Fibroblast of lung (primary cell): ENCODE results near the gene GPAM. TPM values are rescaled to one million over a fixed set of nuclear protein-coding genes. Genes with fewer than 3 reads are reported as not detected.

ENCODE experiments used
- DNase-seq, 2 donors: peaks; one replicate each; pipeline versions ENCODE4 v3.0.0 to v3.0.0-alpha.2; 2010; ENCODE audit warnings: low read depth in 2 of 2
- H2AFZ ChIP-seq: 2 replicates; pipeline ENCODE4 v1.5.1; 2012; ENCODE audit warnings: low read length, control low read depth, inconsistent platforms
- H3K27ac ChIP-seq: 2 replicates; pipeline ENCODE4 v1.5.1; 2011; ENCODE audit warnings: low read length, control low read depth; ENCODE audit not compliant: insufficient read depth
- H3K27me3 ChIP-seq: 2 replicates; pipeline ENCODE4 v1.5.1; 2011; ENCODE audit warnings: mild to moderate bottlenecking, low read length; ENCODE audit not compliant: control insufficient read depth, insufficient read depth
- H3K36me3 ChIP-seq: 2 replicates; pipeline ENCODE4 v1.5.1; 2011; ENCODE audit warnings: low read length; ENCODE audit not compliant: control insufficient read depth, insufficient read depth
- H3K4me1 ChIP-seq: 2 replicates; pipeline ENCODE4 v1.5.1; 2011; ENCODE audit warnings: low read length; ENCODE audit not compliant: control insufficient read depth, insufficient read depth; ENCODE audit errors: extremely low read depth
- H3K4me2 ChIP-seq: 2 replicates; pipeline ENCODE4 v1.5.1; 2011; ENCODE audit warnings: low read length, control low read depth; ENCODE audit not compliant: insufficient read depth; ENCODE audit errors: extremely low read depth
- H3K4me3 ChIP-seq, 4 experiments: fragments of 200-600 bp in 1 of 4; sonication (generic) in 1 of 4; replicated peaks in 1 of 4; 2 replicates each; pipeline ENCODE4 v1.5.1; 2011 to 2016; ENCODE audit warnings: low read length in 4 of 4, low read depth in 3 of 4, mild to moderate bottlenecking in 3 of 4, control low read depth in 2 of 4, inconsistent platforms in 1 of 4, mixed read lengths in 1 of 4; ENCODE audit not compliant: insufficient read depth in 1 of 4; ENCODE audit errors: control extremely low read depth in 1 of 4
- H3K79me2 ChIP-seq: 2 replicates; pipeline ENCODE4 v1.5.1; 2012; ENCODE audit warnings: mild to moderate bottlenecking, low read length, inconsistent platforms; ENCODE audit not compliant: control insufficient read depth, insufficient read depth
- H3K9ac ChIP-seq: 2 replicates; pipeline ENCODE4 v1.5.1; 2011; ENCODE audit warnings: mild to moderate bottlenecking, low read length, control low read depth; ENCODE audit not compliant: insufficient read depth
- H3K9me3 ChIP-seq: 2 replicates; pipeline ENCODE4 v1.5.1; 2012; ENCODE audit warnings: low read depth, low read length; ENCODE audit not compliant: control insufficient read depth, insufficient read depth
- H4K20me1 ChIP-seq: 2 replicates; pipeline ENCODE4 v1.5.1; 2011; ENCODE audit warnings: low read length; ENCODE audit not compliant: control insufficient read depth, insufficient read depth; ENCODE audit errors: extremely low read depth
- EZH2 ChIP-seq: IDR thresholded peaks from 2 replicates; pipeline ENCODE4 v1.5.1; 2012; ENCODE audit warnings: low read length, control low read depth, mild to moderate bottlenecking; ENCODE audit errors: missing control alignments
- polyA plus RNA-seq, 2 donors: library from polyadenylated mRNA; depleted of rRNA in 1 of 2; stranded (reverse) in 1 of 2; unstranded in 1 of 2; fragments of >200 nt; gene quantifications; 2 replicates each; pipeline ENCODE4 v1.2.1, GENCODE V29; 2011 to 2012; ENCODE audit warnings: missing spikeins in 1 of 2
- total RNA-seq: library from RNA; depleted of rRNA; stranded (reverse); fragments of >200 nt; gene quantifications from 2 replicates; pipeline ENCODE4 v1.2.1, GENCODE V29; 2014
- TF ChIP-seq, protein P1 (sequence below), 2 donors: IDR thresholded peaks in 1 of 2; conservative IDR thresholded peaks in 1 of 2; 1 replicate in 1 of 2; 2 replicates in 1 of 2; pipeline ENCODE4 v1.5.1; 2011 to 2012; ENCODE audit warnings: low read length in 2 of 2, control low read depth in 1 of 2, inconsistent platforms in 1 of 2, low read depth in 1 of 2, mild to moderate bottlenecking in 1 of 2

Gene GPAM
- total and polyA plus RNA-seq, 2 donors (not counting 1 experiment from before 2014, with no cell fraction given) = 10.1 to 17.0 TPM

DNA sequence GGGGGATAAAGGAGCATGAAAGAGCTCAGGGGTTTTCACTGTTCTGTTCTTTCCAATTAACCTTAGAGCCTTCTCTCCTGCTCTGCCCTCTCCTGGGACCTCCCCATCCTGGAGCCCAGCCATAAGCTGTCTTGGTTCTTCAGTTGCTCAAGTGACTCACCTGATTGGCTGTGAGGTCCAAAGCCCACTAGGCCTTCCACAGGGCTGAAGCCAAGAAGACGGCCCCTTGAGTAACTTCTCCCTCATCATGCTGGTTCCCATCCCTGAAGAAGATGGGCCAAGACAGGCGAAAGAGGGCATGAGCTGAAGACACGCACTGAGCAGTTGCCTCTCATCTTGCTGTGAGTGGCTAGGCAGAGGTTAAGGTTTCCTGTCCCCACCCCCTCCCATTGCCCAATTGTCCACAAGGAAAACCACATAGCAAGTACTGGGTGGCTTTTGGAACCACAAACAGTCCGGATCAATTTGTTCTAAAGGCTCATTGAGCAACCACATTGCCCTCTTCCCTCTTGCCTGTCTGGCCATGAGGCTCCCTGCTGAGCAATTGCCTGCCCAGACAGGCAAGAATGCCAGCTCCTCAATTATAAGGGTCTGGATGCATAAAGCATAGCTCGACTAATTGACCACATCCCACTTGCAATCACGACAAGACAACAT, 43.9 kb upstream of the GPAM start:
- H3K79me2 ChIP-seq = no peaks in the 10 kb centered on the region
- H3K4me3 ChIP-seq = no peak overlapping the region
- no peaks in the 10 kb centered on the region for H3K9me3 ChIP-seq
- peak; percentile 15 to 44 for DNase-seq
- no peak overlapping the region for H3K27ac ChIP-seq
- no peak overlapping the region for H3K9ac ChIP-seq
- peaks cover 2% of the 10 kb centered on the region for H3K4me1 ChIP-seq
- H4K20me1 ChIP-seq = no peaks in the 10 kb centered on the region
- TF ChIP-seq EZH2 = no peak
- TF ChIP-seq, protein P1, sequence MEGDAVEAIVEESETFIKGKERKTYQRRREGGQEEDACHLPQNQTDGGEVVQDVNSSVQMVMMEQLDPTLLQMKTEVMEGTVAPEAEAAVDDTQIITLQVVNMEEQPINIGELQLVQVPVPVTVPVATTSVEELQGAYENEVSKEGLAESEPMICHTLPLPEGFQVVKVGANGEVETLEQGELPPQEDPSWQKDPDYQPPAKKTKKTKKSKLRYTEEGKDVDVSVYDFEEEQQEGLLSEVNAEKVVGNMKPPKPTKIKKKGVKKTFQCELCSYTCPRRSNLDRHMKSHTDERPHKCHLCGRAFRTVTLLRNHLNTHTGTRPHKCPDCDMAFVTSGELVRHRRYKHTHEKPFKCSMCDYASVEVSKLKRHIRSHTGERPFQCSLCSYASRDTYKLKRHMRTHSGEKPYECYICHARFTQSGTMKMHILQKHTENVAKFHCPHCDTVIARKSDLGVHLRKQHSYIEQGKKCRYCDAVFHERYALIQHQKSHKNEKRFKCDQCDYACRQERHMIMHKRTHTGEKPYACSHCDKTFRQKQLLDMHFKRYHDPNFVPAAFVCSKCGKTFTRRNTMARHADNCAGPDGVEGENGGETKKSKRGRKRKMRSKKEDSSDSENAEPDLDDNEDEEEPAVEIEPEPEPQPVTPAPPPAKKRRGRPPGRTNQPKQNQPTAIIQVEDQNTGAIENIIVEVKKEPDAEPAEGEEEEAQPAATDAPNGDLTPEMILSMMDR (conservative IDR thresholded peaks at IDR 0.05 in 1 of 2, IDR thresholded peaks at IDR 0.05 in 1 of 2; ENCODE audit: low read depth in 1 of 2, low read length in 2 of 2) = no peak
- H3K36me3 ChIP-seq = no peaks in the 10 kb centered on the region
- H2AFZ ChIP-seq = no peak overlapping the region
- no peaks in the 10 kb centered on the region for H3K27me3 ChIP-seq
- H3K4me2 ChIP-seq = no peak overlapping the region

DNA sequence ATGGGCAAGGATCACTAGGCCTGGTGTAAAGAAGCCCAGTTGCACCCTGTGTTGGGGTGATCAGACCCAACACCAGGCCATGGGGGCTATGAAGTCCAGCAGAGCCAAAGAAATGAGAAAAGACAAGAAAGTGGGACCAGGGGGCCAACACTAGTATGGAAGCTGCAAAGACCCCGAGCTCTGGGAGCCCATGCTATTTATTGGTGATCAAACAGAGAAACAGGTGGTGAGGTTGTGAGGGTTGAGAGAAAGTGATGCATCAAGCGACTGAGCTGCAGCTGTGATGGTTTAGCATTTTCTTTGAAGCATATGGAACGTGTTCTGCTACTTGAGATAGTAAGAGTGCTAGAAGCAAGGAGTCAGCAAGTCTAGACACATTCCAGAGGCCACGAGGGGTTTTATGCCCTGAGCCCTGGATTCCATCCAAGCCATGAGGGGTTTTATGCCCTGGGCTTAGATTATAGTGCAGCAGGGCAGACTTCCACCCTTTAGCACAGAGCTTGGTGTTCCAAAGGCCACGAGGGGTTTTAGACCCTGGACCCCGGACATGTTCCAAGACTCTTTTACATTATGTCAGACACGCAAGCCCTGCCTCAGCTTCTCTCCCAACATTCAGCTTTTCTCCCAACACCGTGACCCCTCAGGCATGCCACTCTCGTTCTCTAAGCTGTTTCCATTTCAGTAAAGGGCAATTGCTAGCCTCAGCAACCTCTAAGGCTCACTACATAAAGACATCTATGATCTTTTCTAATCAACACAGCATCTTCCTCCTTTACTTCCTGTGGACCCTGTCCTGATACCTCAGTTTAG, 43.1 kb upstream of the GPAM start:
- Histone ChIP-seq H3K4me3 (no peak overlapping the region), H3K27ac (no peak overlapping the region), H3K9ac (no peak overlapping the region), H3K36me3 (no peaks in the 10 kb centered on the region), H3K79me2 (no peaks in the 10 kb centered on the region), H2AFZ (no peak overlapping the region), H4K20me1 (no peaks in the 10 kb centered on the region), H3K9me3 (no peaks in the 10 kb centered on the region), H3K27me3 (no peaks in the 10 kb centered on the region), H3K4me2 (no peak overlapping the region), H3K4me1 (peaks cover 2% of the 10 kb centered on the region)
- TF ChIP-seq EZH2 = no peak
- TF ChIP-seq, protein P1 (conservative IDR thresholded peaks at IDR 0.05 in 1 of 2, IDR thresholded peaks at IDR 0.05 in 1 of 2; ENCODE audit: low read depth in 1 of 2, low read length in 2 of 2) = no peak
- DNase-seq = no peak

DNA sequence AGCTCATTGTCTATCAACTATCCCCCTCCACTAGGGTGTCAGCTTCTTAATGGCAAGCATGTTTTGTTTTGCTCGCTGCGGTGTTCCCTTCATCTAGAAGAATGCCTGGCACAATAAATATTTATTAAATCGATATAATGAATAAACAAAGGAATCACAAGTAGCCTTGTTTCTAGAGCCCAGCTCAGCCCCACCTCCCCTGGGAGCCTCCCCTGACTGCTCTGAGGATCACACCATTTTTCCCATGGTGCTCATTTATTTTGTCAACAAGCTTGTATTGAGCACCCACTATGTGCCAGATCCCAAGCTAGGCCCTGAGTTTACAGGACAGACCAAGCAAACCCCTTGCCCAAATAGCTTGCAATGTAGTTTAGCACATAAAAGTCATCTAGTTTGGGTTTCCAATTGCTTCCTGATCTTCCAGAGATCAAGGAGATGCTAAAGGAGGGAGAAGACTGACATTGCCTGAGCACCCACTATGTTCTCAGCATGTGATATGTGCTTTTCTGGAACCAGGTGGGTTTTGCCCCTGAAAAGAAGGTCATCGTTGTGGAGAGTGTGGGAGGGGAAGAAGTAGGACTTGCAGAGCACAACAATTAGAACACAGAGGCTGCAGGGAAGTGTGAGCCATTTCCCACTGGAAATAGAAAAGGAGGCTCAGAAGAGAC, 42.3 kb upstream of the GPAM start:
- Histone ChIP-seq H3K79me2 (no peaks in the 10 kb centered on the region), H3K4me2 (no peak overlapping the region), H2AFZ (no peak overlapping the region), H3K4me1 (peaks cover 2% of the 10 kb centered on the region), H3K4me3 (no peak overlapping the region), H4K20me1 (no peaks in the 10 kb centered on the region), H3K9ac (no peak overlapping the region), H3K27me3 (no peaks in the 10 kb centered on the region), H3K36me3 (no peaks in the 10 kb centered on the region), H3K9me3 (no peaks in the 10 kb centered on the region), H3K27ac (no peak overlapping the region)
- TF ChIP-seq EZH2 = no peak
- TF ChIP-seq, protein P1 (conservative IDR thresholded peaks at IDR 0.05 in 1 of 2, IDR thresholded peaks at IDR 0.05 in 1 of 2; ENCODE audit: low read depth in 1 of 2, low read length in 2 of 2) = no peak
- DNase-seq = no peak
